PC-9 (cell line): ENCODE results near the gene DNAJC30. TPM values are rescaled to one million over a fixed set of nuclear protein-coding genes. Genes with fewer than 3 reads are reported as not detected.

Source experiments
- BruUV-seq: library from RNA; stranded (reverse); fragments of 400-500 nt; replicated peaks from 2 replicates; lab custom pipeline; 2021; lab: Mats Ljungman, UMichigan
- CTCF ChIA-PET: fragments of 300-600 bp; sonication (Branson Sonifier 250); formaldehyde crosslinking; loops from one replicate; lab custom pipeline; 2022; ENCODE audit warnings: antibody characterized with exemption; lab: Charles Lee
- POLR2A ChIA-PET: fragments of 300-600 bp; sonication (Branson Sonifier 250); formaldehyde crosslinking; loops from one replicate; lab custom pipeline; 2022; ENCODE audit warnings: antibody characterized with exemption; ENCODE audit not compliant: unreplicated experiment; lab: Charles Lee
- DNase-seq, 2 experiments: peaks; one replicate each; pipeline versions ENCODE4 v3.0.0 to v3.0.0-alpha.2; 2015 to 2022; ENCODE audit warnings: mixed read lengths in 1 of 2
- H2AFZ ChIP-seq: fragments of 200-600 bp; sonication (generic); 2 replicates; pipeline ENCODE4 v1.8.1; 2017; ENCODE audit warnings: antibody characterized with exemption
- H3F3A ChIP-seq: fragments of 200-600 bp; sonication (generic); 2 replicates; pipeline ENCODE4 v1.8.1; 2017; ENCODE audit warnings: antibody characterized with exemption, mild to moderate bottlenecking, low read depth; ENCODE audit not compliant: insufficient read depth
- H3K27ac ChIP-seq: fragments of 200-600 bp; sonication (generic); 2 replicates; pipeline ENCODE4 v1.6.1; 2016; ENCODE audit warnings: mixed run types
- H3K27me3 ChIP-seq: fragments of 200-600 bp; sonication (generic); 2 replicates; pipeline ENCODE4 v1.6.1; 2016; ENCODE audit warnings: low read depth, mixed run types; ENCODE audit not compliant: insufficient read depth
- H3K36me3 ChIP-seq: fragments of 200-600 bp; sonication (generic); 2 replicates; pipeline ENCODE4 v1.6.1; 2016; ENCODE audit warnings: low read depth, mixed run types
- H3K4me1 ChIP-seq: fragments of 200-600 bp; sonication (generic); replicated peaks from 2 replicates; pipeline ENCODE4 v1.6.1; 2016; ENCODE audit warnings: mixed run types; ENCODE audit not compliant: insufficient read depth
- H3K4me2 ChIP-seq: fragments of 200-600 bp; sonication (generic); 2 replicates; pipeline ENCODE4 v1.6.1; 2017; ENCODE audit warnings: mixed run types
- H3K4me3 ChIP-seq: fragments of 200-600 bp; sonication (generic); 2 replicates; pipeline ENCODE4 v1.6.1; 2016; ENCODE audit warnings: mixed run types
- H3K79me2 ChIP-seq: fragments of 200-600 bp; sonication (generic); 2 replicates; pipeline ENCODE4 v1.6.1; 2017; ENCODE audit warnings: low read depth, mixed run types
- H3K9me2 ChIP-seq: fragments of 200-600 bp; sonication (generic); 2 replicates; pipeline ENCODE4 v1.8.1; 2017; ENCODE audit warnings: mild to moderate bottlenecking; ENCODE audit not compliant: insufficient read depth
- H3K9me3 ChIP-seq: fragments of 200-600 bp; sonication (generic); 2 replicates; pipeline ENCODE4 v1.8.1; 2016; ENCODE audit warnings: low read depth; ENCODE audit not compliant: insufficient read depth
- H4K20me1 ChIP-seq: fragments of 200-600 bp; sonication (generic); 2 replicates; pipeline ENCODE4 v1.8.1; 2017; ENCODE audit not compliant: insufficient read depth
- EZH2 ChIP-seq: fragments of 200-600 bp; sonication (generic); IDR thresholded peaks from 2 replicates; pipeline ENCODE4 v1.8.0; 2017; ENCODE audit warnings: antibody characterized with exemption, low read depth
- intact Hi-C: fragments of 100-400 bp; cut with micrococcal nuclease; formaldehyde crosslinking; loops from one replicate; pipeline ENCODE4 v1.10.0; 2022; ENCODE audit not compliant: unreplicated experiment
- total RNA-seq: library from RNA; stranded (reverse); gene quantifications from 2 replicates; pipeline ENCODE4 v1.2.3, GENCODE V29; 2021
- TF ChIP-seq, protein P1 (sequence below): fragments of 200-600 bp; sonication (generic); conservative IDR thresholded peaks from 2 replicates; pipeline ENCODE4 v1.6.1; 2017; ENCODE audit warnings: mixed run types, antibody characterized with exemption, mild to moderate bottlenecking, moderate library complexity

Gene DNAJC30
- total RNA-seq, 1 experiment from 2014 or later, result 9.5 TPM

DNA sequence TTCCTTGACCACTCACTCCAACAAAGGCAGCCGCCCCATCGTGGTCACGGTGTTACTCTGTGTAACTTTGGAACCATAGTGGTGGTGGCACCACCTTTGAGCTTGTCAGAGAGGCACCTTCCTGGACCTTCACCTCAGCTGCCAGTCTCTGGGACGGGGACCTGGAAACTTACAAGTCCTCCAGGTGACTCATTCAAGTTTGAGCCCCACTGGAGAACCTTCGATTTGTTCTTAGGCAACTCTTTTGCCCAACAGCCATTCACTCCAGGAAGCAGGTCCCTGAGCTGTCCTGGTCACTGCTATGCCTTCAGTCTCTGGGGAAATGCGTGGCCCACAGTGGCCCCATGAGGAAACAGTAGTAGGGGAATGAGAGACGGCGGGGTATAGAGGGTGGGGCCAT, 19.0 kb upstream of the DNAJC30 start:
- H3K9me3 ChIP-seq, result no peaks in the 10 kb centered on the region
- H3K4me3 ChIP-seq, result no peak overlapping the region
- intact Hi-C loops, result no loop called here
- peaks cover 23% of the 10 kb centered on the region; the same call in 1 of the 2 replicates for H3K36me3 ChIP-seq
- ChIA-PET POLR2A (interaction anchor here (0.7 to 0.9 kb wide), 2 partner anchors 16 to 153 kb away, joined by 4 to 6 read pairs; no protein-coding TSS in a partner anchor), CTCF (no interaction called here)
- no peak overlapping the region for H3K27ac ChIP-seq
- no peak overlapping the region for H2AFZ ChIP-seq
- peaks cover 8% of the 10 kb centered on the region for H3K79me2 ChIP-seq
- no peaks in the 10 kb centered on the region for H3K27me3 ChIP-seq
- DNase-seq, result peak in 1 of 2 experiments; percentile 54
- BruUV-seq, result no TSS peak
- no peak overlapping the region for H3K4me2 ChIP-seq
- no peaks in the 10 kb centered on the region for H3K9me2 ChIP-seq
- TF ChIP-seq, protein P1, sequence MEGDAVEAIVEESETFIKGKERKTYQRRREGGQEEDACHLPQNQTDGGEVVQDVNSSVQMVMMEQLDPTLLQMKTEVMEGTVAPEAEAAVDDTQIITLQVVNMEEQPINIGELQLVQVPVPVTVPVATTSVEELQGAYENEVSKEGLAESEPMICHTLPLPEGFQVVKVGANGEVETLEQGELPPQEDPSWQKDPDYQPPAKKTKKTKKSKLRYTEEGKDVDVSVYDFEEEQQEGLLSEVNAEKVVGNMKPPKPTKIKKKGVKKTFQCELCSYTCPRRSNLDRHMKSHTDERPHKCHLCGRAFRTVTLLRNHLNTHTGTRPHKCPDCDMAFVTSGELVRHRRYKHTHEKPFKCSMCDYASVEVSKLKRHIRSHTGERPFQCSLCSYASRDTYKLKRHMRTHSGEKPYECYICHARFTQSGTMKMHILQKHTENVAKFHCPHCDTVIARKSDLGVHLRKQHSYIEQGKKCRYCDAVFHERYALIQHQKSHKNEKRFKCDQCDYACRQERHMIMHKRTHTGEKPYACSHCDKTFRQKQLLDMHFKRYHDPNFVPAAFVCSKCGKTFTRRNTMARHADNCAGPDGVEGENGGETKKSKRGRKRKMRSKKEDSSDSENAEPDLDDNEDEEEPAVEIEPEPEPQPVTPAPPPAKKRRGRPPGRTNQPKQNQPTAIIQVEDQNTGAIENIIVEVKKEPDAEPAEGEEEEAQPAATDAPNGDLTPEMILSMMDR, result no peak
- no peak for TF ChIP-seq EZH2
- H3F3A ChIP-seq, result peaks cover 81% of the 10 kb centered on the region
- 0 out of 2 replicates have a peak, but pooled peaks cover 14% of the 10 kb centered on the region for H4K20me1 ChIP-seq
- peaks cover 22% of the 10 kb centered on the region for H3K4me1 ChIP-seq

DNA sequence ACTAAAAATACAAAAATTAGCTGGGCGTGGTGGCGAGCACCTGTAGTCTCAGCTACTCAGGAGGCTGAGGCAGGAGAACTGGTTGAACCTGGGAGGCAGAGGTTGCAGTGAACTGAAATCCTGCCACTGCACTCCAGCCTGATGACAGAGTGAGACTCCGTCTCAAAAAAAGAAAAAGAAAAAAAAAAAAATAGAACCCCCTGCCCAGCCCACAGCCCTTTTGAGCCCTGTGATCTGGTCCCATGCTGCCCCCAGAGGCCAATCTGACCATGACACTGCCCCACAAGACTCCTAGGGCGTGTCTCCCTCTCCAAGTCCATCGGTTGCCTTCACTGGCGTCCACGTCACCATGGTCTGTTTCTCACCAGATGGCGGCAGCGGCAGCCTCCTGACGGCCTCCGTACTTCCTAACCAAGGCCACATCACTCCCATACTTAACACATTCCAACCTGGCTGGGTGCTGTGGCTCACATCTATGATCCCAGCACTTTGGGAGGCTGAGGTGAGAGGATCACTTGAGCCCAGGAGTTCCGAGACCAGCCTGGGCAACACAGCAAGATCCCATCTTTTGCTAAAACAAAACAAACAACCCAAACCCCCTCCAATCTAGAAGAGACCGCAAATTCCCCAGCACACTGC, 18.2 kb upstream of the DNAJC30 start:
- ChIA-PET POLR2A (no interaction called here), CTCF (interaction anchor here (0.7 kb wide), 1 partner anchor 179 kb away, joined by 3 read pairs; the partner anchor contains the start of gene BAZ1B)
- H3K27me3 ChIP-seq, result no peaks in the 10 kb centered on the region
- H2AFZ ChIP-seq, result no peak overlapping the region
- H3K9me2 ChIP-seq, result no peaks in the 10 kb centered on the region
- H3K4me1 ChIP-seq, result peaks cover 15% of the 10 kb centered on the region
- peaks cover 74% of the 10 kb centered on the region for H3F3A ChIP-seq
- intact Hi-C loops, result no loop called here
- no peak overlapping the region for H3K4me3 ChIP-seq
- peaks cover 4% of the 10 kb centered on the region; the same call in 1 of the 2 replicates for H3K79me2 ChIP-seq
- no peak overlapping the region for H3K4me2 ChIP-seq
- no peaks in the 10 kb centered on the region for H3K9me3 ChIP-seq
- peaks cover 23% of the 10 kb centered on the region; the same call in 1 of the 2 replicates for H3K36me3 ChIP-seq
- BruUV-seq, result no TSS peak
- no peak for TF ChIP-seq EZH2
- TF ChIP-seq, protein P1, result peak; percentile 77
- 0 out of 2 replicates have a peak, but pooled peaks cover 14% of the 10 kb centered on the region for H4K20me1 ChIP-seq
- no peak overlapping the region for H3K27ac ChIP-seq
- DNase-seq, result peak; percentile 32 to 48

DNA sequence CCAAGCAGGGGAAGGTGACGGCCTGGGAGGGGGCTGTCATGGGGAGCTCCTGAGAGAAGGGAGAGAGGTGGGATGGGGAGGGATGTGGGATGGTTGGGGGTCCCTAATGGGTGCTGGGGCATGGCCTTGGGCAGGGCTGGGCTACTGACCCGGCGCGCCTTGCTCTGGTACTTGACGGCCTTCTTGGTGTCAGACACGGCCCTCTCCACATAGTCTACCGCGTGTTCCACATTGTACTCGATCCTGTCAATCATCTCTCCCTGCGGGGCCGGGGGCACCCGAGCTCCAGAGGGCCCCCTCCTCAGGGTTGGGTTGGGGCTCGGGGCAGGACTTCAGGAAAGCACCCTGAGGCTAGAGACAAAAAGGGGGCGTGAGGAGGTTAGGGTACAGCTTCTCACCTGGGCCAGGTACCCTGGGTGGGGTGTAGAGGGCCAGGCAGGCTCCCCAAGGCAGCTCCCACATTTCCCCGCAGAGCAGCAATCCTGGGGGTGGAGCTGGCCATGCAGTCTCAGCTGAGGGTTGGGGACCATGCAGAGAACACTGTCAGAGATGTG, 17.4 kb upstream of the DNAJC30 start:
- peak in 1 of 2 experiments; percentile 31 for DNase-seq
- no peaks in the 10 kb centered on the region for H3K9me2 ChIP-seq
- no peaks in the 10 kb centered on the region for H3K9me3 ChIP-seq
- no peak overlapping the region for H3K27ac ChIP-seq
- H3K4me1 ChIP-seq, result peaks cover 7% of the 10 kb centered on the region
- intact Hi-C loops, result no loop called here
- H3K27me3 ChIP-seq, result no peaks in the 10 kb centered on the region
- H3K4me2 ChIP-seq, result no peak overlapping the region
- H3K36me3 ChIP-seq, result peaks cover 17% of the 10 kb centered on the region; the same call in 1 of the 2 replicates
- peaks cover under 1% of the 10 kb centered on the region; the same call in 1 of the 2 replicates for H3K79me2 ChIP-seq
- no peak overlapping the region for H3K4me3 ChIP-seq
- H3F3A ChIP-seq, result peaks cover 66% of the 10 kb centered on the region
- H2AFZ ChIP-seq, result no peak overlapping the region
- ChIA-PET POLR2A (no interaction called here), CTCF (interaction anchor here (0.7 kb wide), 1 partner anchor 178 kb away, joined by 3 read pairs; the partner anchor contains the start of gene BAZ1B)
- H4K20me1 ChIP-seq, result 0 out of 2 replicates have a peak, but pooled peaks cover 14% of the 10 kb centered on the region
- TF ChIP-seq EZH2, result no peak
- TF ChIP-seq, protein P1, result no peak
- no TSS peak for BruUV-seq
